Stimulated activated CD4-positive, alpha-beta T cell treated with anti-CD3 and anti-CD28 coated beads, Interleukin-12 subunit alpha, Interleukin-12 subunit beta, amount 100 ng/mL, for 4 hours (primary cell): Measurements from ENCODE around the gene EFCAB12.
"Not testable (repeated sequence)": the region's sequence is repeated elsewhere in the genome, so short reads cannot be mapped to it uniquely, and the experiment has no call there.

Source experiments
- DNase-seq: peaks from one replicate; pipeline ENCODE4 v3.0.0-alpha.2; 2020

Gene EFCAB12

GRCh38 chr3:129418041-129418973 lies 10.1 kb downstream of the EFCAB12 start:
- DNase-seq, result no peak

- no peak for DNase-seq
Measured at GRCh38 chr3:129417326-129417725, 11.1 kb downstream of the EFCAB12 start.

GRCh38 chr3:129416415-129416814 lies 12.0 kb downstream of the EFCAB12 start:
- no peak for DNase-seq

GRCh38 chr3:129415830-129416229 lies 12.6 kb downstream of the EFCAB12 start:
- no peak for DNase-seq

- no peak for DNase-seq
Measured at GRCh38 chr3:129415378-129415777, 13.1 kb downstream of the EFCAB12 start.

GRCh38 chr3:129413687-129414506 lies 14.5 kb downstream of the EFCAB12 start:
- DNase-seq, result no peak

GRCh38 chr3:129413238-129413637 lies 15.2 kb downstream of the EFCAB12 start:
- not testable (repeated sequence) for DNase-seq

- no peak for DNase-seq
Measured at GRCh38 chr3:129412542-129413198, 15.8 kb downstream of the EFCAB12 start.

GRCh38 chr3:129410971-129411370 lies 17.5 kb downstream of the EFCAB12 start:
- no peak for DNase-seq

GRCh38 chr3:129409541-129409940 lies 18.9 kb downstream of the EFCAB12 start:
- no peak for DNase-seq

- DNase-seq, result no peak
Measured at GRCh38 chr3:129404610-129405009, 23.8 kb downstream of the EFCAB12 start.

- no peak for DNase-seq
Measured at GRCh38 chr3:129404130-129404529, 24.3 kb downstream of the EFCAB12 start.

- DNase-seq, result no peak
Measured at GRCh38 chr3:129403450-129403849, 25.0 kb downstream of the EFCAB12 start.

GRCh38 chr3:129402616-129403015 lies 25.8 kb downstream of the EFCAB12 start:
- no peak for DNase-seq

- DNase-seq, result no peak
Measured at GRCh38 chr3:129402210-129402609, 26.2 kb downstream of the EFCAB12 start.

- DNase-seq, result no peak
Measured at GRCh38 chr3:129399895-129400357, 28.5 kb downstream of the EFCAB12 start.

GRCh38 chr3:129399145-129399894 lies 29.1 kb downstream of the EFCAB12 start:
- peak; percentile 56 for DNase-seq

GRCh38 chr3:129398803-129399144 lies 29.7 kb downstream of the EFCAB12 start:
- peak; percentile 18 for DNase-seq

- not testable (repeated sequence) for DNase-seq
Measured at GRCh38 chr3:129393760-129394564, 34.5 kb downstream of the EFCAB12 start.

- no peak for DNase-seq
Measured at GRCh38 chr3:129393271-129393670, 35.2 kb downstream of the EFCAB12 start.

- DNase-seq, result not testable (repeated sequence)
Measured at GRCh38 chr3:129392106-129392887, 36.1 kb downstream of the EFCAB12 start.
